CD1c-positive myeloid dendritic cell (primary cell): ENCODE data around the gene UBE2H.

Experiments
- DNase-seq: peaks from one replicate; pipeline ENCODE4 v3.0.0-alpha.2; 2016; ENCODE audit errors: extremely low spot score

Gene UBE2H

DNA sequence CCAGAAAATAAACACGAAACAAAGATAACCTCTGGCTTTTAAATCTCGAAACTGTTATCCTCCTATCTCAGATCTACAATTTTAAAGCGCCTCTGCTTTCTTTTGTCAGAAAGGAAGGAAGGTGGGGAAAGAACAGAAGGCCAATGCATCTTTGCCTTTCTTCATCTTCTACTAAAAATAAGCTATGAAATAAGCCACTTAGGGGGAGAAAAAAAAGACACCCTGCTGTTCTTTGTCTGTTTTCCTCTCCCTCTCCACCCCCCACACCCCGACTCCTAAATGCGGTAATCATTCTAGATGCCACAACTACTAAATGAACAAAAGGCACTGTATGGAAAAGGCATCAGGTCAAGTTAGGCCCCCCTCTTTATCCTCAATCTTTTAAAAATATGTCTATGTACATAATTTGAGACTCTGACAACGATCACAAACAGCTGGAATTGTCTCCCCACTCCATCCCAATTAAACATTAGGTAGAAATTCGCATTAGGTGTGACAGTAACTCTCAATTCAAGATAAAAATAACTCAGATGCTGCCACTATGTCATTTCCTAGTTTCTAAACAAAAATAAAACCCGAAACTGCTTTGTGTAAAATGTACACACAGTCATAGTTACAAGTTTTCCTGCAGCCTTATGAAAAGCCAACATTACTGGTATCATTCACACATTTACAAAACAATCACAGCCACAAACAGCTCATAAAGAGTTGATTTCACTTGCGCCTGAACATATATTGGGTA is 2.4 kb downstream of the UBE2H start:
- peak; percentile 17 for DNase-seq

DNA sequence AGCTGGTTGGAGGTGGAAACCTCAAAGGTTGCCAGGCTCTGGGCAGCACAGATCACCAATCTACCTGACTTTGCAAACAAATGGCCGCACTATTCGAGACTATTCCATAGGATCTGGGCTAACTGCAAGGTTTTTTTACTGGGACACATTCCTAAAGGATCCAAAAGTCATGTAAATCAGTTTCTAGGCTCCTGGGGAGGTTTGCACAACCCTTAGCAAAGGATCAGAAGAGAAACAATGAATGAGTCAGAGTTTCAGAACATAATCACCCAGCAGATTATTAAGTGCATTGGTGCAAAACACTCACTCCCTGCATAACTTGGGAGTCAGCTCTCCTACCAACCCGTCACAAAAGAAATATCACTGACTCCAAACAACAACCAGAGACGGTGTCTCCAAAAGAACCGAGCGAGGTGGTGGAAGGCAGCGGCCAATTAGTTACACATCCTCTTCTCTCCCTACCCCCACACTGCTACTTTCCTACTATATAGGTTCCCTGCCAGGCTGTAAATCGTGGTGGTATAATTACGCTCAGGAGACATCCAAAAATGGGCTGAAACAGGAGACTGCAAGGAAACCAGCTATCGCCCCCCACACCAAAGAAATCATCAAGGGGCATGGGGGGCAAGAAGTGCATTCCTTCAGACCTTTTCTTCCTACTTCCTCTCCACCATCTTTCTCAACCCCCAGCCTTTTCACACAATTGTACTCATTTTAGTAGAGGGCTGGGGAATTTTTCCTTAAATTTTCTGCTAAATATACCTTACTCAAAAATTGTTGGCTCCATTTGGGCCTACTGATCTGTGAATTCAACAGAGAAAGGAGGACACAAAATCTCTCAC is 3.2 kb downstream of the UBE2H start:
- DNase-seq = peak; percentile 36

DNA sequence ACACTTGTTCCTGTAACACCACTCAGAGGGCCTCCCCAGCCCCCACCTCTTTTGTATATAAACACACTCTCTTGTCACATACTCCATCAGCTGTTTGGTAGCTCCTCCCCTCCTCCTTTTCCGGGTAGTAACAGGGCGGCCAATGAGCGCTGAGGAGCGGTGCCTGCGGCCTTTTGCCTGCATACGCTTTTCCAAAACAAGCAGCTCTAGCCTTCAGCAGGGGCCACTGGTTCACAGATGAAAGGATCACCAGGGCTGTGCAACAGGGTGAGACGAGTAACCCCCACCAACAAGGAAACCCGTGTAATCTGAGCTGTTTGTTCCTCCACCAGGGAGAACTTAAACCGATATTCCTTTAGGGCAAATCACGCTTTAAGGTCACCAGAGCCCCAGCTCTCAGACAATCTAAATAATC is 3.9 kb downstream of the UBE2H start:
- DNase-seq = peak; percentile 84

DNA sequence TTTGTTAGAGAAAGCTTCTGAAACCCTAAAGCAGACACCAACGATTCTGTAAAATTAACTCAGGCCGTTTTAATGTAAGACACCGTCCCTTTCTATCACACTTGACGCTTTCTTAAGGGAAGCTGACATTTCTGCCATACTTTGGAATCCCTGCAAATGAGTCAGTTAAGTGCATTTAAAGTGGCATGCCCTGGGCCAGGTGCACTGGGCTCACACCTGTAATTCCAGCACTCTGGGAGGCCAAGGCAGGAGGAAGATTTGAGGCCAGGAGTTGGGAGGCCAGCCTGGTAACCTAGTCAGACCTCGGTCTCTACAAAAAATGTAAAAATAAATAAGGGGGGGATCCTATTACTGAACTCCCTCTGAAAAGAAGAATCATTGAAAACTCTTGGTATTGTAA is 4.4 kb downstream of the UBE2H start:
- no peak for DNase-seq

DNA sequence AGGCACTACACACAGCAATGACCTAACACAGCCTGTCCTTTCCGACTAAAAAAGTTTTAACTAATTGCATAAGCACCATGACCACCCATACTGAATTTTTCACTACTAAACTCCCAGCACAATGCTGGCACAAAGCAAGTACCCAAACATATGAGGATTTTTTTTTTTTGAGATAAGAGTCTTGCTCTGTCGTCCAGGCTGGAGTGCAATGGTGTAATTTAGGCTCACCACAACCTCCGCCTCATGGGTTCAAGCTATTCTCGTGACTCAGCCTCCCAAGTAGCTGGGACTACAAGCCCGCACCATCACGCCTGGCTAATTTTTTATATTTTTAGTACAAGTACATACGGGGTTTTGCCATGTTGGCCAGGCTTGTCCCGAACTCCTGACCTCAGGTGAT is 5.1 kb downstream of the UBE2H start:
- no peak for DNase-seq

DNA sequence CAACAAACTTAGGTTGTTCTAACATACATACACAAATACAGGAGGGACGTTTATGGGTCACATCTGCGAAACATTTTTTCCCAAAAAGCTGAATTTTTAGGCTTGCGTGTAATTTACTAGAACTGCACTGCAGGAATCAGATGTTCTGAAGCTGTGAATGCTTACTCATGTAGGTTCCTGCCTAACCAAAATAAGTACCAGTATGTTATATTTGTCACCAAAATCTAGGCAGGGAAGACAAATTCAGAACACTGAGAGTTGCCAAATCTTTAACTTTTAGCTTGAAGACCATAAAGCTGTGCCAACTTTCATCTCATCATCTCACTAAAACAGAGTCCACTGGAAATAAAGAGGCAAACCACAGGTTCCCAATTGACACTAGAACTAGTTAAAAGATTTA is 5.7 kb downstream of the UBE2H start:
- no peak for DNase-seq

DNA sequence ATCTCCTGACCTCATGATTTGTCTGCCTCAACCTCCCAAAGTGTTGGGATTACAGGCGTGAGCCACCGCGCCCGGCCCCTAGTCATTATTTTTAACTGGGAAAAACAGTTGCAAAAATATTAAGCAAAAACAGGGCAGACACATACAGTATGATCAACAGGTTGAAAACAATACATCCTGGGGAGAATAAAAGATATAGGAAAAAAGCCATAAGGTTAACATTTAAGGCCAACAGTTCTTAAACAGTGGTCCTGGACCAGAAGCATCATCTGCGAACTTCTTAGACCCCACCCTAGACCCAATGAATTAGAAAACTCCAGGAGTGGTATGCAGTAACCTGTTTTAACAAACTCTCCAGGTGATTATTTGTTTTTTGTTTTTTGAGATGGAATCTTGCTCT is 6.5 kb downstream of the UBE2H start:
- DNase-seq = no peak

DNA sequence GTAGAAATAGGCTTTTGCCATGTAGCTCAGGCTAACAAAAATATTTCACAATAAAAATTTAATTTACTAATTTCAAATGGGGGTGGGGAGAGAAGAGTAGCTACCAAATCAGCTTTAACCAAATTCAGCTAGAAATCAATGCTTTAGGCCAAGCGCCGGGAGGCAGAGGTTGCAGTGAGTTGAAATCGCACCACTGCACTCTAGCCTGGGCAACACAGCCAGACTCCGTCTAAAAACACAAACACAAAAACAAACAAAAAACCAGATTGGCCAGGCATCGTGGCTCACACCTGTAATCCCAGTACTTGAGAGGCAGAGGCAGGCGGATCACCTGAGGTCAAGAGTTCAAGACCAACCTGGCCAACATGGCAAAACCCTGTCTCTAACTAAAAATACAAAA is 9.4 kb downstream of the UBE2H start:
- DNase-seq = no peak

DNA sequence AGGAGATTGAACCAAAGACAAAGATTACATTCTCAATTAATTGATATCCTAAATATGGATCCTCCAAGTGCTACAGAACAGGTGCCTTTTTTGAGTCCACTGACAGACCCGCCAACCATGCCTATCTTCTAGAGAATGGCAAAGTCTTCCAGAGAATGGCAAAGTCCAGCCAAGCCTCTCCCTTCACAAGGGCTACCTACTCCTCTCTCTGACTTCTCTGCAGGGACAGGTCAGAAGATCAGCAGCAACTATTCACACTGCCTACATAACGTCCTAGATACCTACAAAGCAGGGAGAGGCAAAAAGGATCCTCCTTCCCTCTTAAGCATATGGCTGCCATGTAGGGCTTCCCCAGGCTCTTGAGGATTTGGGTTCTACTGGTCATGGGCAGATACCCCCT is 12.4 kb downstream of the UBE2H start:
- no peak for DNase-seq

DNA sequence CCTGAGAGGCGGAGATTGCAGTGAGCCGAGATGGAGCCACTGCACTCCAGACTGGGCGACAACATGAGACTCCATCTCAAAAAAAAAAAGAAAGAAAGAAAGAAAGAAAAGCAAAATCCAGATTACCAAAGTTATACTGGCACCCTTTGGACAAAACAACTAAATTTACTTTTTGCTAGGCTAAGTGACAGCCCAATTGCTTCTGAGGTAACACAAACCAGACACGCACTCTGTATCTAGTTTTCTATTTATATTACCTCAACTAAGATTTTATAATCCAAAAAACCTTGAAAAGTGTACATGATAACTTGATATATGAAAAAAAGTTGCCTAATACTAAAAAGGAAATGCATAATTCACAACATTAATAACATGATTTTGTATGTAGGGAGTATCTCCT is 12.9 kb downstream of the UBE2H start:
- DNase-seq = no peak

DNA sequence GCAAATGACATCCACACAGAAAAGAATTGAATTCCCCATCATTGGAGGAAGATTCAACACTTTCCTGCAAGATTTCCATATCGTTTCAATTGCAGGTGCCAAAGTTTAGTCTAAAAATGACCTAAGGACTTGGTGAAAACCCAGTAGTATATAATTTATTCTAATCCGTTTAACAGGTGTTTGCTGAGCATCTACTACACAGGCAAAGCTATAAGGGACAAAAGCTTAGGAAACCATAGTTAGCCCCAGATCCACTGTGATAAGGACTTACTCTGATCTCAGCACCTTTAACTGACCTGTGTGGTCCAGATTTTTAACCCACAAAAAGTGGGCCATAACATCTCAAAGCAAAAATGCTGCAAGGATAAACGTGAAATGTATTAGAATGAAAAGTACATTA is 19.1 kb downstream of the UBE2H start:
- DNase-seq = no peak

DNA sequence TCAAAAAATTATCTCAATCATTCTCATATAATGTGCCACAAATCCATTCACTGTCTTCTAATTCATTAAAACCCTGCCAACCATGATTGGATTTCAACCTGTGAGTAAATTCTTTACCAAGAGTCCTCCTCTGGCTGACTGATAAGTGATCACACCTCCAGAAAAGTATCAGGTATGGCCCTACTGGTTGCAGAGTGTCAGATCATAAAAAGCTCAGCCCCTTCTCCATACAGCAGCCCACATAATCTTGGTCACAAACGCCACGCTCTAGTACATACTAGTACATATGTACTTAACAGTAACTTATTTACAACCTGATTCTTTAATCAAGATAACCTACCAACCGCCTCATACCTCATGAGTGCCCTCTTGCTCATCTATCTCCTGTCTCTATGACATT is 26.1 kb downstream of the UBE2H start:
- DNase-seq = no peak

DNA sequence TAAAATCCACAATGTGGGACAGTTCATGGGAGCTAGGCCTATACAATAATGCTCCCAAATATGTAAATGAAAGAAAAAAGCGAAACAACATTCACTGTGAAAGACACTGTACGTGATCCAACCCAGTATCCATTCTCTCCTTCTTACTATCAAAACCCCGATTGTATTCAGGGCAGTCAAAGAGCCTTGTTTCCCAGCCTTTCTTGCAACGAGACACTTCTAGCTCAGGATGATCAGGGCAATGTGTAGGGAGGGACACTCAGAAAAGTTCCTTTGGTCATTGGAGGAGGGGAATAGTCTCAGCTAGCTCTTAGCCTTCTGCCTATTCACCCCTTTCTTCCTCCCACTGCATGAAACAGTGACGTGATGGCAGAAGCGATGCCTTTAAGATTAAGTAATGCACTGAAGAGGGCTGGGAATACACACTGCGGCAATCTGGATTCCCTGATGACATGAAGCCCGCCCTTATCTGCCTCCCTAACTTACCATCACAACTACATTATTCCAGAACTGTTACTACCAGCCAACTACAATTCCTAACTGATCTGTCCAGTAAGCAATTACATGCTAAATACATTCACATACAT is 27.3 kb downstream of the UBE2H start:
- no peak for DNase-seq

DNA sequence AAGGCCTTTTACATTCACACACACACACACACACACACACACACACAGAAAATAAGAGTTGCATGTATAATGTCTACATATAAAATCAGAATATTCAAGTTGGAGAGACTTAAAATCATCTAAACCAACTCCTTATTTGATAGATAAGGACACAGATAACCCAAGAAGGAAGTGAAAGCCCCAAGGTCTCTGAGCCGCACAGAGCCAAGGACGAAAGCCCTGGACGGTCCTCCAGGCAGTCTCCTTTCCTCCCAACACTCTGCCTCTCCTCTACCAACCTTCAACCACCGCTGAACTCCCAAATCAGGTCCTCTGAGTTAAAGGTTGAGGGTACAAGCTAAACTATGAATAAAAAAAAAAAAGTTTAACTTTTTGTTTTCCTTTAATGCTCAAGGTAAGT is 28.2 kb downstream of the UBE2H start:
- DNase-seq = no peak

DNA sequence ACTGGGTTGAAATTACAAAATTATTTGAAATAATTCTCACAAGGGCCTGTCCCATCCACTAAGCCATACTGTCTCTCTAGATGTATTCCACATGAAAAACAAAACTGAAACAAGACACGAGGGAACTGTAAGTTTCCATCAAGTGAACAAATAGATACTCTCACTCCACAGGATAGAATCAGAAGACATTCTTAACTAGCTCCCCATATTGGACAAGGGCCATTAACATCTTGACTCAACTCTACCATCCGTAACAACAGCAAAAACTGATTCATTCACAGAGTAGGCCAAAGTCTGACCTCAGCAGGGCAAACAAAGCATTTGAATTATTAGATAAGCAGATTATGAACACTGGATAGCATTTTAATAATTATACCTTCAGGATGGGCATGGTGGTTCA is 29.1 kb downstream of the UBE2H start:
- no peak for DNase-seq

DNA sequence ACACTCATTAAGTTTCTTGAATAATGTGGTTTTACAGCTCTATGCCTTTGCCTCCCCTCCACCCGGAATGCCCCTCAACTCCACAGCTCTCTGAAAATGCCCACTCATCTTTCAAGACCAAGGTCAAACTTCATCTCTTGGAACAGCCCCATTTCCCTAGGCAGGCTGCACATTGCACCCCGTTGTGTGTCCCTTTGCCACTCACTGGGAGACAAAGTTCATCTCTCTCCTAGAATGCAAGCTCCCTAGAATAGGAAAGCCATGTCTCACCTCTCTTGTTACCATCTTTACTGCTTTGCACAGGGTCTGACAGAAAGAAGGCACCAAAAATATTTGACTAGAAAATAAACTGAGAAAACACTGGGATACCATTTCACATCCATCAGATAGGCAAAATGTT is 33.3 kb downstream of the UBE2H start:
- DNase-seq = no peak

DNA sequence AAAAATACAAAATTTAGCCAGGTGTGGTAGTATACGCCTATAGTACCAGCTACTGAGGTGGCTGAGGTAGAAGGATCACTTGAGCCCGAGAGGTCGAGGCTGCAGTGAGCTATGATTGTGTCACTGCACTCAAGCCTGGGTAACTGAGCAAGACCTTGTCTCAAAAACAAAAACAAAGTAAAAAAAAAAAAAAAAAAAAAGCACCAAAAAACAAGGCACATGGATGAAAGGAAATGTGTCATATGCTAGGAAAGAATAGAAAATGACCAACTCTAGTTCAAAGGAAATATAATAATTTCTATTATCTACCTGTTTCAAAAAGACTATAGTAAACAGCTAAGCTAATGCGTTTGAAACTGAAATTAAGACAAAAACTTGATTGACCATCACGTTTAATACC is 33.8 kb downstream of the UBE2H start:
- no peak for DNase-seq

DNA sequence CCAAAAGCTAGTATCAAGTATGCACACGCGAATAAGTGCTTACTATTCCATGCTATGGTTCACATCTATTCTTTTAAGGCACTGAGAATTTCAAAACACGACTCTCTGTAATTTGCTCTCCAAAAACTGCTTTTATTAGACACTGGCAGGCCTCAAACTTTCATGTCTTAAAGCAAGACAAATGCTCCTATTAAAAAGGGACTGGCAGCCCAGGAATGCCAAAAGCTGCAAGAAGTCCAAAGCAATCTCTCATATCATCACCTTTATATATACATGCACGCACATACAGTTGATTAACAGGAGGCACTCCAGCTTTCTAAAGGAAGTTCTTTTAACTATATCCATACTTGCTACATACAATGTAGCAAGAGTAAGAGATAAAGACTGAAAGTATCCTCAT is 34.8 kb downstream of the UBE2H start:
- no peak for DNase-seq

DNA sequence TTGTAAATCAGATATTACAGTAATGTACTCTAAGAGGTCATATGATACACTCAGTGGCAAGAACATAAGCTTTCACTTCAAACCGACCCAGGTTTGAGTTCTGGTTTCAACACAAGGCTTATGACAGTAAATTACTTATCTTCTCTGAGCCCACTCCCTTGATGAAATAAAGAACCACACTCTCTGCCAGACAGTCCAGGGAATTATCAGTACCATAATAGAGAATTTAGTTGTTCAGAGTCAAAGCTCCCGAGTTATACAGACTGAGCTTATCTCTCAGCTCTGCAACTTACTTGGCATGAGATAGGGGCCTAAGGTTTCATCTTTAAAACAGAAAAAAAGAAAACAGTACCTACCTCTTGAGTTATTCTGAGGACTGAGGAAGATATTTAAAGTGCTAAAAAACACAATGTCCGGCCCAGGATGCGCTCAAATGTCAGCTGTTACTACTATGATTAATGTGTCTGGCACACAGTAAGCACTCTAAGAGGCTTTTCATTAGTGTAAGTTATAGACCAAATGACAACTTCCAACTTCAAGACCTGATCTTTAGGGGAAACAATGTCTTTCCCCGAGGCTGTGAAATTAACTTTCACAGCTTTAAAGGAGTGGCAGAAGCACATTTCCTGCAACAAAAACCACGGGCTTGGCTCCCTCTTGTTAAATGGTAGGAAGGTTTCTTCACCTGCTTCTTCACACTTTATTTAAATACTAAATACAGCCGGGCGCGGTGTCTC is 38.1 kb downstream of the UBE2H start:
- DNase-seq = no peak

DNA sequence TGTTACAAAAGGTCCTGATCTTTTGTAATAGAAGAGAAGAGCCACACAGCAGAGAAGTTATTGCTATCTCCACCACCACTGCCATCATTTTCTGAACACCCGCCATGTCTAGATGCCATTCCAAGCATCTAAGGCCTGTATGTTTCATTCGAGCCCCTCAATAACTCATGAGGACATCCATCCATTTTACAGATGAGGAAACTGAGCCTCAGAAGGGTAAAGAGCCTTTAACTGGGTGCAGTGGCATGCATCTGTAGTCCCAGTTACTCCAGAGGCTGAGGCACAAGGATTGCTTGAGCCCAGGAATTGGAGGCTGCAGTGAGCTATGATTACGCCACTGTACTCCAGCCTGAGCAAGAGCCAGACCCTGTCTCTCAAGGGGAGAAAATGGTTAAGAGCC is 39.3 kb downstream of the UBE2H start:
- no peak for DNase-seq

DNA sequence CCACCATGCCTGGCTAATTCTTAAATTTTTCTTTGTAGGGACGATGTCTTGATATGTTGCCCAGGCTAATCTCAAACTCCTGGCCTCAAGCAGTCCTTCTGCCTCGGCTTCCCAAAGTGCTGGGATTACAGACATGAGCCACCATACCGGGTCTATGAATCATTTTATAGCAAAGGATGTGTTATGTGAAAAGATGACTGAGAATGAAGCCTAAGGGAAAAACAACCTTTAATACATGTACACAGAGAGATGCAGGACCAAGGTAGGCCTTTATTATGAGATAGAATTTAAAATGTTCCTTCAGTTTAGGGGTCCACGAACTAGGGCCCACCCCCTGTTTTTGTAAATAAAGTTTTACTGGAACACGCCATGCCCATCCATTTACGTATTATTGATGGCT is 41.0 kb downstream of the UBE2H start:
- no peak for DNase-seq

DNA sequence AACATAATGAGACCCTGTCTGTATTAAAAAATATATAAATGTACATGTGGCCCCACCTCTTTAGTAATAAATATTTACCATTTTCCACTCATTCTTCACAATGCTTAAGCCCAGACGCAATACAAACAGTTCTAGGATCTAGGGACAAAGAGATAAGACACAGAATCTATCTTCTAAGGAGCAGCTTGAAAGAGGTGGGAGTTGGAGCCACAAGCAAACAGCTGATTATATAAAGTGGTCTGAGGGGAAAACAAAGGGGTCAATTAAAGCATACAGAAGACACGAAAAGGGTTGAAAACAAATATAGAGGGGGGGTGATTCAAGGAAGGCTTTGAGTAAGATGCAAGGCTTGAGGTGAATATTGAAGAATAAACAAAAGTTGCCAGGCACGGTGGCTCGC is 43.1 kb downstream of the UBE2H start:
- DNase-seq = no peak
